Mucosa of rectum (tissue), 2 donors: ENCODE data around the gene DKKL1.

ENCODE experiments used
- H3K27ac ChIP-seq, 2 donors: one replicate each; pipeline ENCODE4 v1.7.0; 2013; ENCODE audit warnings: inconsistent platforms in 2 of 2, low read depth in 2 of 2, low read length in 2 of 2
- H3K27me3 ChIP-seq, 2 donors: one replicate each; pipeline ENCODE4 v1.7.0; 2013; ENCODE audit warnings: low read length in 2 of 2; ENCODE audit not compliant: control insufficient read depth in 2 of 2, insufficient read depth in 2 of 2
- H3K36me3 ChIP-seq, 2 donors: one replicate each; pipeline ENCODE4 v1.7.0; 2013; ENCODE audit warnings: low read length in 2 of 2; ENCODE audit not compliant: control insufficient read depth in 2 of 2, insufficient read depth in 2 of 2
- H3K4me1 ChIP-seq, 2 donors: one replicate each; pipeline ENCODE4 v1.7.0; 2013; ENCODE audit warnings: low read length in 2 of 2, mild to moderate bottlenecking in 1 of 2; ENCODE audit not compliant: control insufficient read depth in 2 of 2, insufficient read depth in 2 of 2
- H3K4me3 ChIP-seq, 2 donors: one replicate each; pipeline ENCODE4 v1.7.0; 2013; ENCODE audit warnings: low read length in 2 of 2
- H3K9ac ChIP-seq, 2 donors: one replicate each; pipeline ENCODE4 v1.7.0; 2013; ENCODE audit warnings: low read length in 2 of 2, low read depth in 1 of 2, mild to moderate bottlenecking in 1 of 2
- H3K9me3 ChIP-seq, 2 donors: one replicate each; pipeline ENCODE4 v1.7.0; 2013; ENCODE audit warnings: low read length in 2 of 2; ENCODE audit not compliant: control insufficient read depth in 2 of 2
- donor health status: healthy.
- donor health status: Normal muscosa, but diverticular disease.

DKKL1 gene

GRCh38 chr19:49380391-49380790 is 16.7 kb downstream of the DKKL1 start:
- Histone ChIP-seq H3K27ac (no peak overlapping the region), H3K4me3 (no peak overlapping the region), H3K27me3 (peaks cover 0 to 2% of the 10 kb centered on the region in 2 donors), H3K4me1 (no peaks in the 10 kb centered on the region), H3K36me3 (no peaks in the 10 kb centered on the region), H3K9me3 (peaks cover 5 to 6% of the 10 kb centered on the region in 2 donors), H3K9ac (no peak overlapping the region)

- Histone ChIP-seq H3K9ac (no peak overlapping the region), H3K27me3 (no peaks in the 10 kb centered on the region), H3K27ac (no peak overlapping the region), H3K9me3 (peaks cover 5 to 6% of the 10 kb centered on the region in 2 donors), H3K4me3 (no peak overlapping the region), H3K36me3 (no peaks in the 10 kb centered on the region), H3K4me1 (no peaks in the 10 kb centered on the region)
These were observed 19.0 kb downstream of the DKKL1 start for GRCh38 chr19:49382639-49383038.

- Histone ChIP-seq H3K27ac (no peak overlapping the region), H3K4me1 (no peaks in the 10 kb centered on the region), H3K9me3 (peaks cover 5 to 6% of the 10 kb centered on the region in 2 donors), H3K4me3 (no peak overlapping the region), H3K36me3 (no peaks in the 10 kb centered on the region), H3K27me3 (no peaks in the 10 kb centered on the region), H3K9ac (no peak overlapping the region)
These were observed 19.9 kb downstream of the DKKL1 start for GRCh38 chr19:49383599-49383998.

- Histone ChIP-seq H3K4me1 (no peaks in the 10 kb centered on the region), H3K27ac (no peak within 1 kb of the TSS), H3K36me3 (no peaks in the 10 kb centered on the region), H3K4me3 (peak within 1 kb of the TSS; percentile 27 to 37), H3K9ac (no peak within 1 kb of the TSS), H3K27me3 (peaks cover 2 to 4% of the 10 kb centered on the region in 2 donors), H3K9me3 (no peaks in the 10 kb centered on the region)
These were observed 24.3 kb downstream of the DKKL1 start, which contains the start of gene KASH5 for GRCh38 chr19:49387936-49388372. KASH5 (plus strand) TSS chr19:49388249; CDS start chr19:49390884, 2,635 bp downstream.

GRCh38 chr19:49389406-49389805 is 25.7 kb downstream of the DKKL1 start:
- H3K27me3 ChIP-seq = peaks cover 2 to 4% of the 10 kb centered on the region in 2 donors
- no peak overlapping the region for H3K27ac ChIP-seq
- H3K36me3 ChIP-seq = no peaks in the 10 kb centered on the region
- no peaks in the 10 kb centered on the region for H3K9me3 ChIP-seq
- H3K4me1 ChIP-seq = no peaks in the 10 kb centered on the region
- no peak overlapping the region for H3K4me3 ChIP-seq
- no peak overlapping the region for H3K9ac ChIP-seq

GRCh38 chr19:49390131-49390928 is 26.7 kb downstream of the DKKL1 start:
- H3K27me3 ChIP-seq = peaks cover 2 to 4% of the 10 kb centered on the region in 2 donors

GRCh38 chr19:49390929-49391359 is 27.3 kb downstream of the DKKL1 start:
- Histone ChIP-seq H3K27ac (no peak overlapping the region), H3K9me3 (no peaks in the 10 kb centered on the region), H3K27me3 (peaks cover 2 to 4% of the 10 kb centered on the region in 2 donors), H3K4me1 (no peaks in the 10 kb centered on the region), H3K4me3 (no peak overlapping the region), H3K36me3 (no peaks in the 10 kb centered on the region), H3K9ac (no peak overlapping the region)

More at GRCh38 chr19:49390131-49390928, 26.7 kb downstream of the DKKL1 start:
- Histone ChIP-seq H3K9ac (no peak overlapping the region), H3K4me3 (no peak overlapping the region), H3K27ac (no peak overlapping the region), H3K4me1 (no peaks in the 10 kb centered on the region), H3K36me3 (no peaks in the 10 kb centered on the region), H3K9me3 (no peaks in the 10 kb centered on the region)

- H3K27me3 ChIP-seq = peaks cover 2 to 4% of the 10 kb centered on the region in 2 donors
- no peak overlapping the region for H3K27ac ChIP-seq
- H3K4me3 ChIP-seq = no peak overlapping the region
- no peaks in the 10 kb centered on the region for H3K36me3 ChIP-seq
- H3K9me3 ChIP-seq = no peaks in the 10 kb centered on the region
- H3K9ac ChIP-seq = no peak overlapping the region
- no peaks in the 10 kb centered on the region for H3K4me1 ChIP-seq
These were observed 28.1 kb downstream of the DKKL1 start for GRCh38 chr19:49391581-49392399.

GRCh38 chr19:49393881-49394280 is 30.2 kb downstream of the DKKL1 start:
- no peak overlapping the region for H3K27ac ChIP-seq
- no peaks in the 10 kb centered on the region for H3K4me1 ChIP-seq
- no peak overlapping the region for H3K4me3 ChIP-seq
- peaks cover 2 to 4% of the 10 kb centered on the region in 2 donors for H3K27me3 ChIP-seq
- H3K36me3 ChIP-seq = no peaks in the 10 kb centered on the region
- no peaks in the 10 kb centered on the region for H3K9me3 ChIP-seq
- no peak overlapping the region for H3K9ac ChIP-seq
